HG02885 (cell line): ENCODE measurements around the gene COL20A1.

ENCODE experiments used
- ATAC-seq: cut with Tn5 transposase; IDR thresholded peaks from one replicate; pipeline ENCODE4 v1.9.1; 2021; ENCODE audit warnings: mild to moderate bottlenecking; ENCODE audit not compliant: unreplicated experiment, poor library complexity

The COL20A1 gene

GRCh38 chr20:63317061-63317460 lies 24.1 kb downstream of the COL20A1 start:
- ATAC-seq, result no peak

DNA sequence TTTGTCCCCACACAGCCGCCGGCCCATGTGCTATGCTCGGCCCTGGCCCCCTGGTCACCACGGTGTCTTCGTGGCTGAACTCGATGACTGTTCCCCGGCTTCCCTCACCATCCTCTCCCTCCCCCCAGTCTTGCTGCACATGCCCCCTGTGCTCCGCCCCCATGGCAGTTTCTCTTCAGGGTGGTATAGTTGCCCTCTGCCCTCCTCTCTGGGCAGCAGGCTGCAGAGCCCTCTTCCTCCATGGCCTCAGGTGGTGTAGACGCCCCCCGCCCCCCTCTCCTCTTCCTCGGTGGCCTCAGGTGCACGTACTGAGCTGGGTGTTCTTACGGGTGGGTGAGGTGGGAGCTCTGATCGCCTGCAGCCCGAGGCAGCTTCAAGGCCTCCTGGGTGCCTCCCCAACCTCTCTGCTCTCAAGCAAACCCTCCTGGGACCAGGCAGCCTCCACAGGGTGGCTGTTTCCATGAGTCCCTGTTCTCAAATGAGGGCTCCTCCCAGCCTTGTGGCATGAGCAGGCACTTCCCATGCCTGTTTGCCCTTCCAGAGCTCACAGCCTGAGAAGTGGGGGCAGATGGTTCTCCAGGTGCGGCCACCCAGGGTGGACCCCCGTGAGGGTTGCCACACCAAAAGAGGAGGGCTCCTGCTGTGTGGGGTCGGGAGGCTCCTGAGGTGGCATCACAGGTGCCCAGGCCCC lies 24.8 kb downstream of the COL20A1 start:
- ATAC-seq, result no peak

GRCh38 chr20:63318391-63319163 lies 25.6 kb downstream of the COL20A1 start:
- no peak for ATAC-seq

- no peak for ATAC-seq
Observed at GRCh38 chr20:63319164-63320040, 26.4 kb downstream of the COL20A1 start.

GRCh38 chr20:63320041-63320511 lies 27.1 kb downstream of the COL20A1 start:
- no peak for ATAC-seq

- ATAC-seq, result no peak
Observed at GRCh38 chr20:63320616-63321147, 27.7 kb downstream of the COL20A1 start.

GRCh38 chr20:63321148-63321831 lies 28.3 kb downstream of the COL20A1 start:
- ATAC-seq, result no peak

GRCh38 chr20:63322146-63322932 lies 29.4 kb downstream of the COL20A1 start:
- no peak for ATAC-seq

- ATAC-seq, result no peak
Observed at GRCh38 chr20:63322933-63323273, 29.9 kb downstream of the COL20A1 start.

DNA sequence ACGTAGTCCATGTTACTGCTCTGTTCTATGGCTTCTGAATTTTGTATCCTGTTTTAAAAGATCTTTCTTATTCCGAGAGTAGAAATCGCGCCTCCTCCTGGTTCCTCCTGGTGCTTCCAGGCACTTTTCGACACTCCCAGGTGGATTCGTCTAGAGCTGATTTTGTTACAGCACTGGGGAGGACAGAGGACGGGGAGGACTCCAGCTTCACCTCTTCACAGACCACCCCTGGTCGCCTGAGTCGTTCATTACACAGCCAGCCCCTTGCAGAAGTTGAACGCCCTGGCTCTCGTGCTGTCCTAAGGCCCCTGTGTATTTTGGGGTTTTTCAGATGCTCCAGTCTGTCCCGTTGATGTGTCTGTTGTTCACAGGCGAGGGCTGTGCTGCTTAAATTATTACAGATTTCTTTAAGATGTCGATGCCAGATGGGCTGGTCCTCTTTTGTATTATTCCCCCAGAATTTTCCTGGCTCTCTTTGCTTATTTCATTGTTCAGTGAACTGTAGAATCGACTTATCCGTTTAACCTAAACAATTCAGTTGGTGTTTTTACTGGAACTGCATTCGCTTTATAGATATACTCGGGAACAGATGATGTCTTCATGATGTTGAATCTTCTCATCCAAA lies 30.5 kb downstream of the COL20A1 start:
- ATAC-seq, result no peak

DNA sequence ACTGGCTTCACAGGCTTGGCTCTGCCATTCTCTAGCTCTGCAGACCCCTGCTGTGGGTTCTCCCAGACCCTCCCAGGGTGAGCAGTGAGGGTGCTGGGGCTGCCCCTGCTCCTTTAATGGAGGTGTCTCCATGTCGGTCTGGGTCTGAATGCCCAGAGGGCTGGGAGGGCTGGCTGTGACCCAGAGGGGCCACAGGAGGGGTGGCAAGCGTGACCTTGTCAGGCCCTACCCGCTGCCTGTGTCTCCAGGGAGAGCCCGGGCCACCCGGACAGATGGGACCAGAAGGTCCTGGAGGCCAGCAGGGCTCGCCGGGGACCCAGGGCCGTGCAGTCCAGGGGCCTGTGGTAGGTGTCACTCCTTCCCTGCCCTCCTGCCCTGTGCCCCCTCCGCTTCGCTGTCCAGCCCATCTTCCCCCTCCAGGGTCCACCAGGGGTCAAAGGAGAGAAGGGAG lies 32.1 kb downstream of the COL20A1 start:
- no peak for ATAC-seq

DNA sequence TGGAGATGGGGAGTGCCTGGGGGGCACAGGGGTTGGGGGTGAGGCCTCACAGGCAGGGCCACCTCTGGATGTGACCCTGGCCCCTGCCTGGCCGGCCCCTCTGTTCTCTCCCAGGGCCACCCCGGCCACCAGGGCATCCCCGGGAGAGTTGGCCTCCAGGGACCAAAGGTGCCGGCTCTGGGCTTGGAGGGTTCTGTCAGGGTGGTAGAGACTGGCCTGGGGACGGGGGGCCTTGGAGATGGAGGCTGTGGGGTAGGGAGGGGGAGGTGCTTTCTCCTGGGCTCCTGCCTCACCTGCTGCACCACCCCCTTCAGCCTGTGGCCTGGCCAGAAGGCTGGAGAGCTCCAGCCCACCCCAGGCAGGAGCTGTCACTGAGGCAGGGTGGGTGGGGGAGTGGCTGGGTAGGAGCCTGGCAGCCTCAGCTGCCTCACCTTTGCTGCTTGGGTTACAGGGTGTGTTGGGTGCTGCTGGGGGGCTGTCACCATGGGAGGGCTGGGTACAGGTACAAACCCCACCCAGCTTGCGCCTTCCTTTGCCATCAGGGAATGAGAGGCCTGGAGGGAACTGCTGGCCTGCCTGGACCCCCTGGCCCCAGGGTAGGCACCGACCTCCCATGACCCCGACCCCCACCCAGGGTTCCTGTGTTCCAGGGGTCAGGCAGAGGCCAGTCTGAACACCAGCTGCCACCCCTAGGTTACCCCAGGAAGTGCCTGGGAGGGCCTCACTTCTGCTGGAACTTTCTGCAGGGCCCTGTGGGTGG lies 32.7 kb downstream of the COL20A1 start:
- ATAC-seq, result no peak

DNA sequence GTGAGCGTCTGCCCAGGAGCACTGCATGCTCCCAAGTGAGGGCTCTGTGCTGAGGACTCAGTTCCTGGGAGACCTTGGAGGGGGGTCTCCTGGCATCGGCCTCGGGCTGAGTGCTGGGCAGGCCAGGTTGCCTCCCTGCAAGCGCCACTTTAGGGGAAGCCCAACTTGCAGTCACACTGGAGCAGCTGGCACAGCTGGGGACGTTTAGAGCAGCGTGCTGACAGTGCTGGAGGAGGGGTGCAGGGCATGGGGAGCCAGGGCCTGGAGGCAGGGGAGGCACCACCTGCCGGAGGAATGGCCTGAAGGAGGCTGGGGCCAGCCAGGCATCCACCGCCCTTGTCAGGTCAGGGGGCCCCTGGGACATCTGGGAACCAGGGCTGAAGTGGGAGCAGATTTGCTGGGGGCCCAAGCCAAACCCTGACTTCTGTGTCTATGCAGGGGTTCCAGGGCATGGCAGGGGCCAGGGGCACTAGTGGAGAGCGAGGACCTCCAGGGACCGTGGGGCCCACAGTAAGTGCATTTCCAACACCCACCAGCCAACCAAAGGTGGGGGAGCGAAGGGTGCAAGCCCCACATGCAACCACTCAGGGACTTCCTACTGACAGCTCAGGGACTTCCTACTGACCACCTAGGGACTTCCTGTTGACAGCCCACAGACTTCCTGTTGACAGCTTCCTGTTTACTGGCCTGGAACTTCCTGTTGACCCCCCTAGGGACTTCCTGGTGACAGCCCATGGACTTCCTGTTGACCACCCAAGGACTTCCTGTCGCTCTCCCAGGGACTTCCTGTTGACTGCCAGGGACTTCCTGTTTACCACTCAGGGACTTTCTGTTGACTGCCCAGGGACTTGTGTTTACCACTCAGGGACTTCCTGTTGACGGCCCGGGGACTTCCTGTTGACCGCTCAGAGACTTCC lies 33.6 kb downstream of the COL20A1 start:
- ATAC-seq, result no peak

DNA sequence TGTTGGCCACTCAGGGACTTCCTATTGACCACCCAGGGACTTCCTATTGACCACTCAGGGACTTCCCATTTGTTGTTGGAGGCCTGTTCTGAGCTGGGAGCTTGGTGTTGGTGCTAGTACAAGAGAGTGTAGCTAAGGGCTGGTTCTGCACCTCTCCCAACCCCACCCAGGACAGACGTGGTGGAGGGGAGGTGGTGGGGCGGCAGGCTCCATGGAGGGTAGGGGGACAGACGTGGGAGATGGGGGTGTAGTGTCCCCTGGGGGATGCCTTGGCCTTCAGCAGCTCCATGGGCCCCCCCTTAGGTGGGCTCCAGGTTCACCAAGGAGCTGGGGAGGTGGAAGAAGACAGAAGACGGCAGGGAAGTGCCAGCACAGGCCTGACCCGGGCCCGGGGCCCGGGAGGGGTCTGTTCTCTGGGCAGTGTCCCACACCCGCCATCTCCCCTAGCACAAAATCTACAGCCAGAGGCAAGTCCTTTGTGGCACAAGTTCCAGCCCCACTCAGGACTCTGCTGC lies 34.3 kb downstream of the COL20A1 start:
- no peak for ATAC-seq

GRCh38 chr20:63328026-63328700 lies 35.2 kb downstream of the COL20A1 start:
- ATAC-seq, result no peak

- ATAC-seq, result no peak
Observed at GRCh38 chr20:63328718-63329275, 35.8 kb downstream of the COL20A1 start.
